HepG2 (cell line): ENCODE data around the gene SAMD4A.

Source experiments
- CTCF ChIP-seq: sonication (generic); formaldehyde crosslinking; IDR thresholded peaks from 2 replicates; pipeline ENCODE4 v1.5.0; 2020; ENCODE audit warnings: mild to moderate bottlenecking, missing genetic modification reagents, moderate library complexity
- GTF2F1 ChIP-seq: fragments of 150-350 bp; IDR thresholded peaks from 2 replicates; pipeline ENCODE4 v1.6.1; 2014; ENCODE audit warnings: low read length
- KAT8 ChIP-seq: IDR thresholded peaks from 2 replicates; pipeline ENCODE4 v1.6.1; 2016; ENCODE audit warnings: missing genetic modification reagents, missing compliant biosample characterization
- SRSF9 ChIP-seq: fragments of 200-400 bp; formaldehyde crosslinking; IDR thresholded peaks from 2 replicates; pipeline ENCODE4 v1.6.1; 2018; ENCODE audit warnings: borderline replicate concordance, mild to moderate bottlenecking, low read depth, low read length; ENCODE audit not compliant: insufficient read depth, poor library complexity, severe bottlenecking
- YY1 ChIP-seq: IDR thresholded peaks from 2 replicates; pipeline ENCODE4 v1.6.1; 2011; ENCODE audit warnings: low read length, low read depth, moderate library complexity, mild to moderate bottlenecking; ENCODE audit not compliant: insufficient read depth, insufficient replicate concordance
- ZNF776 ChIP-seq: sonication (generic); formaldehyde crosslinking; IDR thresholded peaks from 2 replicates; pipeline ENCODE4 v1.4.0; 2020; ENCODE audit warnings: mild to moderate bottlenecking, missing genetic modification reagents

DNA sequence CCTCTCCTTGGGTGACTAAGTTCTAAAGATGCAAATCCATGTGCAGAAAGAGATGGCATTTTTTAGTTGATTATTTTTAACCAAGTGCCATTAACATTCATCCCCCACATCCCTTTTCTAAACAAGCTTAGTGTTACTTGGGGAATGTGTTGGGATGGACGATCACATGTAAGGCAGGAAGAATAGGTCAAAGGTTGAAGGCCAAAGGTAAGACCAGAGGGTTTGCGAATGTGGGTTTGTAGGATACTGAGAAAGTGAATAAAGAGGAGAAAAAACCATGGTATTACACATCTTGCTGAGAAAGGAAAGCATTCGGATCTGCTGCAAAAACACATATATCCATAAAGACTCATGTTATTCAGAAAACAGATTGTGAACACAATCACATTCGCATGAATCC, 224.1 kb downstream of the SAMD4A start:
- TF ChIP-seq ZNF776 (CRISPR knock-in tag) = no peak
- no peak for TF ChIP-seq GTF2F1
- no peak for TF ChIP-seq CTCF (CRISPR knock-in tag)
- no peak for TF ChIP-seq YY1
- TF ChIP-seq KAT8 (CRISPR knock-in tag) = no peak
- no peak for TF ChIP-seq SRSF9
